Measurements from ENCODE around the gene SKAP1. TPM values are rescaled to one million over a fixed set of nuclear protein-coding genes. Genes with fewer than 3 reads are reported as not detected.
"Not testable (repeated sequence)": the region's sequence is repeated elsewhere in the genome, so short reads cannot be mapped to it uniquely, and the experiment has no call there.

SKAP1 gene
- total and polyA plus RNA-seq, 10 donors: 11.5 to 28.9 (median 20.5) TPM

DNA sequence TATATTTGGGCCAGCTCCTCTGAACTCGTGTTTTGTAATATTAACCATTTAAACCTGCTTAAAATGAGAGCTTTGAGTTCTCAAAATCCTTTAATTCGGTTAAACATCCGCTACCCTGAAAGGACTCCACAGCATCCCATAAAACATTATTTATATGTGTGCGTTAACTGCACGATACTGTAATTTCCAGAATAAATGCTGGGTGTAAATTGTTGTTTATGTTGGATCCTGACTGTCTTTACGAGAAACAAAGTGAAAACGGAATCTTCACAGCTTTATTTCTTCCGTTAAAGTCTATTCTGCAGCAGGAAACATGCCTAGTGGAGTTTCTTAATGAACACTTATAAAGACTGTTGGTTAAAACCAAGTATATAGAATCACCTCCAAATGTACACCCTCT, 179.1 kb downstream of the SKAP1 start:
- peaks cover 0 to 4% (median 0%) of the 10 kb centered on the region in 7 donors for H3K27me3 ChIP-seq (replicated peaks in 1 of 7)
- 81 to 89% (median 86%) methylated on average over 8 of the region's 8 CpGs for WGBS, 5 donors

DNA sequence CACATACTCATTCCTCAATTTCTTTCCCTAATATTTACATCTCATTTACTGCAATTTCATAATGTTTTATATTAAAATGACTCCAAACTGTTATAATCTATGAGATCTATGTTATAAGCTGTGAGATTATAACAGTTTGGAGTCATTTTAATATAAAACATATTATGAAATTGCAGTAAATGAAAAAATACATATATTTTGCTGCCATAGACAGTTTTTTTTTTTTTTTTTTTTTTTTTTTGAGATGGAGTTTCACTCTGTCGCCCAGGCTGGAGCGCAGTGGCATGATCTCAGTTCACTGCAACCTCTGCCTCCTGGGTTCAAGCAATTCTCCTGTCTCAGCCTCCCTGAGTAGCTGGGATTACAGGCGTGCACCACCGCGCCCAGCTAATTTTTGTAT, 180.0 kb downstream of the SKAP1 start:
- intact Hi-C loops (cut with DNase I; ENCODE audit: low total_unique reads); H3K27me3 ChIP-seq (replicated peaks in 1 of 7); H3K9me3 ChIP-seq; H3K4me3 ChIP-seq; H3K27ac ChIP-seq; H3K36me3 ChIP-seq; H3K4me1 ChIP-seq; DNase-seq: not testable (repeated sequence)
- whole genome bisulfite sequencing, 5 donors: 87 to 97% (median 95%) methylated on average over 5 of the region's 5 CpGs

More for the DNA sequence above, 179.1 kb downstream of the SKAP1 start:
- H3K9me3 ChIP-seq: no peaks in the 10 kb centered on the region
- intact Hi-C loops (cut with DNase I; ENCODE audit: low total_unique reads): no loop called here
- H3K36me3 ChIP-seq: no peaks in the 10 kb centered on the region
- no peak overlapping the region for H3K27ac ChIP-seq
- TF ChIP-seq POLR2A (IDR thresholded peaks at IDR 0.05): no peak
- no peak for TF ChIP-seq POLR2AphosphoS5 (IDR thresholded peaks at IDR 0.05)
- TF ChIP-seq CTCF (IDR thresholded peaks at IDR 0.05 in 8 of 11, conservative IDR thresholded peaks at IDR 0.05 in 3 of 11): no peak
- no peak overlapping the region for H3K4me3 ChIP-seq
- no peak for DNase-seq
- no peaks in the 10 kb centered on the region for H3K4me1 ChIP-seq

DNA sequence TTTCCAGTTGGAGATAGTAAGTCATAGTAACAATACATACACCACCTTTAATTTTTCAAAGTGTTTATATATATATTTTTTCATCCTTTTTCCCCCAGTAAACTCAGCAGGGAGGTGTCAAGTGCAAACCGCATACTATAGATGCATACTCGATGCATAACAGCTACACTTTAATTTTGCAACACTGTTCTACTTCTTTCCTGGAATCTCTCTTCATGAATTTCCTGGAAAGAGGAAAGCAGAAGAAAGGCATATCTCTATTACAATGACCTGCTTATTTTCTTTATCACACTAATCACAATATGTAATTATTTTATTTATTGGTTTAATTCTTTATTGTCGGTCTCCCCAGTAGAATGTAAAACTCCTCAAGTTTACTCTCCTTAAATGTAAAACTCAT, 182.4 kb downstream of the SKAP1 start:
- H3K9me3 ChIP-seq: no peaks in the 10 kb centered on the region
- no peak overlapping the region for H3K4me3 ChIP-seq
- 89 to 95% (median 92%) methylated on average over 3 of the region's 3 CpGs for WGBS, 5 donors
- intact Hi-C loops (cut with DNase I; ENCODE audit: low total_unique reads): no loop called here
- no peak overlapping the region for H3K27ac ChIP-seq
- TF ChIP-seq POLR2A (IDR thresholded peaks at IDR 0.05): no peak
- no peak for TF ChIP-seq POLR2AphosphoS5 (IDR thresholded peaks at IDR 0.05)
- no peak for TF ChIP-seq CTCF (IDR thresholded peaks at IDR 0.05 in 8 of 11, conservative IDR thresholded peaks at IDR 0.05 in 3 of 11)
- H3K27me3 ChIP-seq (replicated peaks in 1 of 7): no peaks in the 10 kb centered on the region
- DNase-seq: no peak
- H3K36me3 ChIP-seq: no peaks in the 10 kb centered on the region
- H3K4me1 ChIP-seq: peaks cover 0 to 27% (median 6%) of the 10 kb centered on the region in 6 donors

GRCh38 chr17:48247038-48247437, 183.0 kb downstream of the SKAP1 start:
- WGBS, 5 donors: 52 to 86% (median 84%) methylated on average over 1 of the region's 1 CpG
- peaks cover 0 to 32% (median 7%) of the 10 kb centered on the region in 6 donors for H3K4me1 ChIP-seq
- TF ChIP-seq POLR2AphosphoS5 (IDR thresholded peaks at IDR 0.05) (no peak), CTCF (IDR thresholded peaks at IDR 0.05 in 8 of 11, conservative IDR thresholded peaks at IDR 0.05 in 3 of 11) (no peak), POLR2A (IDR thresholded peaks at IDR 0.05) (no peak)
- no peak overlapping the region for H3K4me3 ChIP-seq
- H3K36me3 ChIP-seq: no peaks in the 10 kb centered on the region
- no peaks in the 10 kb centered on the region for H3K9me3 ChIP-seq
- H3K27ac ChIP-seq: no peak overlapping the region
- no peak for DNase-seq
- intact Hi-C loops (cut with DNase I; ENCODE audit: low total_unique reads): no loop called here
- H3K27me3 ChIP-seq (replicated peaks in 1 of 7): no peaks in the 10 kb centered on the region

- no peak for DNase-seq
- WGBS, 5 donors: 85 to 95% (median 92%) methylated on average over 2 of the region's 2 CpGs
- TF ChIP-seq POLR2AphosphoS5 (IDR thresholded peaks at IDR 0.05) (no peak), CTCF (IDR thresholded peaks at IDR 0.05 in 8 of 11, conservative IDR thresholded peaks at IDR 0.05 in 3 of 11) (no peak), POLR2A (IDR thresholded peaks at IDR 0.05) (no peak)
- Histone ChIP-seq H3K9me3 (no peaks in the 10 kb centered on the region), H3K36me3 (no peaks in the 10 kb centered on the region), H3K4me1 (peaks cover 0 to 37% (median 9%) of the 10 kb centered on the region in 6 donors), H3K27ac (no peak overlapping the region), H3K27me3 (replicated peaks in 1 of 7) (no peaks in the 10 kb centered on the region), H3K4me3 (no peak overlapping the region)
- intact Hi-C loops (cut with DNase I; ENCODE audit: low total_unique reads): no loop called here
Observed at GRCh38 chr17:48246612-48247011, 183.4 kb downstream of the SKAP1 start.

GRCh38 chr17:48245465-48246033, 184.5 kb downstream of the SKAP1 start:
- H3K9me3 ChIP-seq; intact Hi-C loops (cut with DNase I; ENCODE audit: low total_unique reads); H3K27ac ChIP-seq; H3K4me3 ChIP-seq; H3K36me3 ChIP-seq; H3K27me3 ChIP-seq (replicated peaks in 1 of 7); DNase-seq: not testable (repeated sequence)
- 90 to 96% (median 95%) methylated on average over 5 of the region's 5 CpGs for WGBS, 5 donors
- H3K4me1 ChIP-seq: peaks cover 4 to 47% (median 18%) of the 10 kb centered on the region in 6 donors
